ENCODE data around the gene RHOT1.
"Not testable (repeated sequence)": the region's sequence is repeated elsewhere in the genome, so short reads cannot be mapped to it uniquely, and the experiment has no call there.

RHOT1 gene

DNA sequence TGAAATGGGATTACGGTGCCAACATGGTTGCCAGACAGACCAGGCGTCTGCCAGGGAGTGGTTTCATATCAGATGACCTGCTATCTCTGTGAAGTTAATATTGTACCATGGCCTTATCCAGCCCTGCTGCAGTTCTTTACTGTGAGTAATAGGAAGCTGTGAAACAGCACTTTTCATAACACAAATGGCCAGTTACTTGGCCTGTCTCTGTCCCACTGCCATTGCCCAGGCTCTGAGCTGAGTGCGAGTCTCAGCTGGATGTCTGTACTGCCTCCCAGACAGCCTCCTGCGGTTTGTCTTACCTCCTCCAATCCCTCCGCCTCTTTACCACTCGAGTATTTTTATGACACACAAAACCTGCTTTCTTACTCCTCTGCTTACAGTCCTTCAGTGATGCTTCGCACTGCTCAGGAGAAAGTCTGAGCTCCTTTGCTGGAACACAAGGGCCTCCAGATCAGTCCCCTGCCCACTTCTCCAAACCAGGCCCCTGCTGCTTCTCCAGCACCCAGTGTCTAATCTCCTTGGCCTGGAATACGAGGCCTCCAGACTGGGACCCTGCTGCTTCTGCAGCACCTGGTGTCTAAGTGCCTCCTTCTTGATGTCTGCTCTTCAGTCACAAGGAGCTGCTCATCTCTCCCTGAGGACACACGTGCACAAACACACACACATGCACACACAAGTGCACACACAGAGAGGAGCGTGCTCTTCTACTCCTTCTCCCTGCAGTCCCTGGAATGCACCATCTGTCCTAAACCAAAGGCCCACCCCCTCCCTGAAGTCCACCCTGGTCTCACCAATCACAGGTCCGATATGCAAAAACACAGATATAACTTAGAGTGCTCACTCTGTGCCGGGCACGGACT is 17.1 kb upstream of the RHOT1 start:
- DNase-seq = no peak

DNA sequence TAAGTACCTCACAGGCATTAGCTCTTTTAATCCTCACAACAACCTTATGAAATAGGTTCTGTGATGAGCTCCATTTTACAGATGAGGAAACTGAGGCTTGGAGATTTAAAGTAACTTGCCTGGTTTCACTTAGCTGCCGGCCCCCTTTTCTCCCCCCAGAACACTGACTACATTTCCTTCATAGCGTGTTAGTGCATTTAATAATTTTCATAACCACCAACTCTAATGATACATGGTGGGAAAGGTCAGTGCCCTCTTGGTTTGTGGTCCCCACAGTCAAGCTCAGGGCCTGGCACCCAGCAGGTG is 16.5 kb upstream of the RHOT1 start:
- DNase-seq = no peak

DNA sequence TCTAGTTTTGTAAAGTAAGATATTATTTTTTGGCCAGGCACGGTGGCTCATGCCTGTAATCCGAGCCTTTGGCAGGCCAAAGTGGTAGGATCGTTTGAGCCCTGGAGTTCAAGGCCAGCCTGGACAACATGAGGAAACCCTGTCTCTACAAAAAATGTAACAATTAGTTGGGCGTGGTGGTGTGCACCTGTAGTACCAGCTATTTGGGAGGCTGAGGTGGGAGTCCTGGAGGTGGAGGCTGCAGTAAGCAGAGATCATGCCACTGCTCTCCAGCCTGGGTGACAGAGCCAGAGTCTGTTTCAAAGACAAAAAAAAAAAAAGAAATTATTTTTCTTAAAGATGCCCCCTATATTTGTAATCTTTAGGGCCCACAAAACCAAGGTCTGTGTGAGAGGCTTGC is 16.0 kb upstream of the RHOT1 start:
- DNase-seq = no peak

DNA sequence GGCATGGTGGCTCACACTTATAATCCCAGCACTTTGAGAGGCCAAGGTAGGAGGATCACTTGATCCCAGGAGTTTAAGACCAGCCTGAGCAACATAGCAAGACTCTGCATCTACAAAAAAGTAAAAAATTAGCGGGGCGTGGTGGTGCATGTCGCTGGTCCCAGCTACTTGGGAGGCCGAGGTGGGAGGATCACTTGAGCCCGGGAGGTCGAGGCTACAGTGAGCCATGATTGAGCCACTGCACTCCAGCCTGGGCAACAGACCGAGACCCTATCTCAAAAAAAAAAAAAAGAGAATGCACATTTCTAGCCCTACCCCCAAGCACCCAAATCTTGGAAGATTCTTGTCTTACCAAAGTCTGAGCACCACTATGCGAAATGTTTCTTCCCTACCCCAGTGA is 15.6 kb upstream of the RHOT1 start:
- no peak for DNase-seq

DNA sequence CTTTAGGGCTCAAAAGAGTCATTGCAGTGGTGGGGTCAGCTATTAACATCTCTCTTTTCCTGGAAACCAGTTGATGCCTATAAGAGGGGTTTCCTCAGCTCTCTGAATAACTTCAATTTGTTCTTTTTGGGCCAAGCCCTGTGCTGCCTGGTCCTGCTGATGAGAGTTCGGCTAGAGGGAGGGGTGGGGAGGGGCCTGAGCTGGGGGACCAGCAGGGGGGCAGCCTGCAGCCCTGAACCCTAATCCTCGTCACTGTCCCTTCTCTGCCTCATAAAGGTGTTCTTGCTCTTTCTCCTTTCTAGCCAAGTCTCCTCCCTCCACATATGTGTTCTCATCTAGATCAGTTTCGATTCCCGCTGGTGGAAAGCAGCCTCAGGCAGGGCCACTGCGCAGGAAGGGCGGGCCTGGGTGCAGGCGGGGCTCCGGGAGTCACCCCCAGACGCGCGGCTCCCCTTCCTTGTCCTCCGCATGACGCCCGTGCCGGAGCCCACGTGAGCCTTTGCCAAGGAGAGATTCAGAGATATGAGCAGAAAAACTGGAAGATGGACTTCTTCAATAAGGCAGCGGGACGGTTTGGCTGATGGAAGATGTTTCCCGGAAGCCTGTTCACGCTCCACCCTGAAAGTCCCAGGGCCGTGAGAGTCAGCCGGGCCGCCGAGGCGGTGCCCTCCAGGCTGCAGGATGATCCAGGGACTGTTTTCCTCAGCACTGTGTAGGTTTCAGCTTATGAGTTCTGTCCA is 15.0 kb upstream of the RHOT1 start:
- DNase-seq = peak; percentile 23

DNA sequence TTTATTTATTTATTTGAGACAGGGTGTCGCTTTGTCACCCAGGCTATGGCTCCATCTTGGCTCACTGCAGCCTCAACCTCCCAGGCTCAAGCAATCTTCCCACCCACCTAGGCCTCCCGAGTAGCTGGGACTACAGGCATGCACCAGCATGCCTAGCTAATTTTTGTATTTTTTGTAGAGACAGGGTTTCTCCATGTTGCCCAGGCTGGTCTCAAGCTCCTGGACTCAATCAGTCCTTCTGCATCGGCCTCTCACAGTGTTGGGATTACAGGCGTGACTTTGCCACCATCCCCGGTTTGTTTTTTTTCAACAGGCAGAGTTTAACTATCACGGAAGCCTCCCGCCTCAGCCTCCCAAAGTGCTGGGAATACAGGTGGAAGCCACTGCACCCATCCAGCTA is 13.8 kb upstream of the RHOT1 start:
- not testable (repeated sequence) for DNase-seq

DNA sequence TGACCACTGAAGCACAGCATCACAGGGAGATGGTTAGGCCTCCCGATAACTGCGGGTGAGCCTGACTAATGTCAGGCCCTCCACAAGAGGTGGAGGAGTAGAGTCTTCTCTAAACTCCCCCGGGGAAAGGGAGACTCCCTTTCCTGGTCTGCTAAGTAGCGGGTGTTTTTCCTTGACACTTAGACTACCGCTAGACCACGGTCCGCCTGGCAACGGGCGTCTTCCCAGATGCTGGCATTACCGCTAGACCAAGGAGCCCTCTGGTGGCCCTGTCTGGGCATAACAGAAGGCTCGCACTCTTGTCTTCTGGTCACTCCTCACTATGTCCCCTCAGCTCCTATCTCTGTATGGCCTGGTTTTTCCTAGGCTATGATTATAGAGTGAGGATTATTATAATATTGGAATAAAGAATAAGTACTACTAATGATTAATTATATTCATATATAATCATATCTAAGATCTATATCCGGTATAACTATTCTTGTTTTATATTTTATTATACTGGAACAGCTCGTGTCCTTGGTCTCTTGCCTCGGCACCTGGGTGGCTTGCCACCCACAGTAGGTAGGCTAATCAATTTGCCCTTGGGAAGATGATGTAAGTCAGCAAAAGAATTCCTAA is 6.7 kb upstream of the RHOT1 start:
- DNase-seq = not testable (repeated sequence)

DNA sequence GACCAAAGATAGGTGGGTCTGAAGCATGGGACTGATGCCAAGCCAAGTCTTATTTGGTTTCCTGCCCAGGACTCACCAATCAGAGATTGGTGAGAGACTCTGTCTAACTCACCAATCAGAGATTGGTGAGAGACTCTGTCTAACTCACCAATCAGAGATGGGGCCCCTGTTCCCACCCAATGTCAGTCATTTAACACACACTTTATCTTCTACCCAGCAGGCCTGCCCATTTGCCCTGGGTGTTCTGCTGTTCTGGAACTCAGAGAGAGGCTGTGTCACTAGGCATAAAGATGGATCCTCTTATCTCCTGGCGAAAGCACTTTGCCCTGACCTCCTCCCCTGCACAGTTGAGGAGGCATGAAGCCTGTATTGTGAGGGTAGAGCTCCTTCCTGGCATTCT is 5.4 kb upstream of the RHOT1 start:
- DNase-seq = no peak

DNA sequence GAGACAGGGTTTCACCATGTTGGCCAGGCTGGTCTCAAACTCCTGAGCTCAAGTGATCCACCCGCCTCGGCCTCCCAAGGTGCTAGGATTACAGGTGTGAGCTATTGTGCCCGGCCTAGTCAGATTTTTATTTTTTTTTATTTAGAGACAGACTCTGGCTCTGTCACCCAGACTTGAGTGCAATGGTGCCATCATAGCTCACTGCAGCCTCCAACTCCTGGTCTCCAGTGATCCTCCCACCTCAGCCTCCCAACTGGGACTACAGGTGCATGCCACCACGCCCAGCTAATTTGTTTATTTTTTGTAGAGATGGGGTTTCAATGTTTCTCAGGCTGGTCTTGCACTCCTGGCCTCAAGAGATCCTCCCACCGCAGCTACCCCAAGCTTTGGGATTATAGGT is 2.8 kb upstream of the RHOT1 start:
- DNase-seq = not testable (repeated sequence)

DNA sequence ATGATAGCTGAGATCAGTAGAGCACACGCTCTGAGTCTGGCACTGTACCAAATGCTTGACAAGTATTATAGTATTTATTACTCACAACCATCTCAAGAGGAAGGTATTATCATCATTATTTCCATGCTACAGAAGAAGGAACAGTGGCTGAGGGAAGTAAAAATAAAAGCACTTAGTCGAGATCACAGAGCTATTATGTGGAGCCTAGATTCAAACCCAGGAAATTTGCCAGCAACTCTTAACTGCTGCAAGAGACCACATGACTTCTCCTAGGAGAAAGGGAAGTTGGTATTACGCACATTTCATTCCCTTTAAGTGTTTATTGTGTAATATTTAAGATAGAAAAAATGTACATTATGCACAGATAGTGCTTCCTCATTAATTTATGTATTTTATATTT is 1.0 kb upstream of the RHOT1 start:
- peak; percentile 85 for DNase-seq

DNA sequence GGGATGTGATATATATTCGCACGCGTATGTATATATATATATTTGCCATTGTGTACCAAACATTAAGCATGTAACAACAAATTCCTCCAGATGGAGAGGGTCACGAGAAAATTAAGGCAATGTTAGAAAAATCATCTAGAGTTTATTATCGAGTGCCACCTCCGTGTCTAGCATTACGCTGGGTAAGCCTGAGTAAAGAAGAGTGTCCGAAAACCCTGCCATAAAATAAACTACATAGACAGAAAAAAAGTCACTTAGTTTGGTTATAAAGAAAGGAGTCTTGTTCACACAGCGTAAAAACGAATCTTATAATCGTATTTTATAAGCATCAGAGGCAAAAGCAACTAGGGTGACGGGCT is 644 bp upstream of the RHOT1 start:
- DNase-seq = no peak

DNA sequence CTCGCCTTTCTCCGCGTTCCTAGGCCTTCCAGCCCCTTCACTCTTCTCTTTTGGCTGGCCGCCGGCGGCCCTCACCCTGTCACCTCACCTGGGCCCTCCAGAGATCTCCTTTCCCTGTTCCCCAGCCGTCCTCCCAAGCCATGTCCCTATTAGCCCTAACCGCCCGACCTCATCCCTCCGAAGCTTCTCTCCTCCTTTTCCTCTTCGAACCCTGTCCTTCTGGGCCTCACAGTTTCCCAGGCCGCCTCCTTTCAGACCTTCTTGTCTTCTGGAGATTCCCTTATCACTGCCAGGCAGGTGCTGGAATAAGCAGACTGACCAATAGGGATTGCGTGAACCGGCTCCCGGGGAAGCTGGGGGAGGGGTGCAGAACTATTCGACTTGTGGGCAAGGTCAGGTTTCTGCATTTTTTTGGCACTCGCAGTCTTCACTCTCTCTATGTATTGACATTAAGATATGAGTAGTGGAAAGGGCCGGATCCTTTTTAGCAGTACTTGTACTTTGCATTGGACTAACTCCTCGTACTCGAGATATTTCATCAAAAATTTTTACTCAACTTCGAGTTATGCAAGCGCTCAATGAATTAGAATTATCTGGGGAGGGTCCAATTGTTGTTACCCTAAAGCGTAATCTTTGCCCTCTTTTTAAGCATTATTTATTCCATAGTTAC is 690 bp downstream of the RHOT1 start:
- DNase-seq = peak; percentile 12

DNA sequence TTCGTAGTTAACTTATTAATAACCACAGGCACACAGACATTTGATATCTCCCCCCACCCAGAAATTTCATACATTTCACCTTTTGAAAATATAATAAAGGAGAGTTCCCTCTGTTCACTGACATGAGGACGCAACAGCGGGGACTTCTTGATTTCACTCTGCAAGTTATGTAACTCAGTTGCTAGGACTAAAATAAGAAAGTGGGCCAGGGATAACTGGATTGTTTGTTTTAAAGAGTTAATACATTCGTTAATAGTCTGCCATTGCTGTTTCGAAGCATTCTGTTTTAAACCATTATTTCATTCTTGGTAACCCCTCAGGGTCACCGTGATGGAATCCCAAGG is 1.2 kb downstream of the RHOT1 start:
- DNase-seq = no peak

DNA sequence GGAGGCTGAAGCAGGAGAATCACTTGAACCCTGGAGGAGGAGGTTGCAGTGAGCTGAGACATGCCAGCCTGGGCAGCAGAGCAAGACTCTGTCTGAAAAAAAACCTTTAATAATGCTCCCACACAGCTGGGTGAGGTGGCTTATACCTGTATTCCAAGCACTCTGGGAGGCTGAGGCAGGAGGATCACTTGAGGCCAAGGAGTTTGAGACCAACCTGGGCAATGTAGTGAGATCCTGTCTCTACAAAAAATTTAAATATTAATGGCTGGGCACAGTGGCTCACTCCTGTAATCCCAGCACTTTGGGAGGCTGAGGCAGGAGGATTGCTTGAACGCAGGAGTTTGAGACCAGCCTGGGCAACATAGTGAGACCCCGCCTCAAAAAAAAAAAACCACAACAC is 2.1 kb downstream of the RHOT1 start:
- not testable (repeated sequence) for DNase-seq

DNA sequence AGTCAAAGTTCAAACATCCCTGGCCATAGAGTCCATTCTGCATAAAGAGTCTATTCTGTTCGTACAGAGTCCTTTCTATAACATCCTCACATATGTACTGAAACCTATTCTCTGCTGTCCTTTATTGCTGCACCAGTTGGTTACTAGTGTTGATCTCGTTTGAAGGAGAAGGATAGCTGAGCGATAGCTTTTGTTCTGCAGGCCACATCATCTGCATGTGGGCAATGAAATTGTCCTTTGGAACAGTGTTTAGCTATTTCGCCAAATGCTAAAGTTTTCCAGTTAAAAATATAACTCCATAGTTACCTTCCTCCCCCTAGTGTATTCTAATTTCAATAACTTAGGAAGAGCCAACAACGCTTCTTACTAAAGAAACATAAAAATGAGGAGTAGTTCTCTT is 6.0 kb downstream of the RHOT1 start:
- DNase-seq = no peak

DNA sequence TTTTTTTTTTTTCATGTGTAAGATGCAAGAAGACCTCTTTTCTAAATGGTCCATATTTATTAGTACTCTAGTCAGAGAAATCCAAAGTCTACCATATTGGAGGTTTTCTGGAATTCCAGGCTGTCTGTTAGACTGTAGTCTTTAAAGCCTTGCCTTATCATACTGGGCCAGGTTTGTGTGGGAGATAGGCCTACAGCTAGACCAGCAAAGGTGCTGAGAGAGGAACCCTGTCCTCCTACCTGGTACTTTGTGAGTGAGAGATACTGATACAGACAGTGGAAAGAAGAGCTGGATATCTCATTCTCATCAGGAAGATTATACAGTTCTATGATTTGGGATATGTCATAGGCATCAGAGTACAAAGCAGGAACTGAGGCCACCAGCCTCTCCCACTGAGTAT is 8.1 kb downstream of the RHOT1 start:
- DNase-seq = no peak

DNA sequence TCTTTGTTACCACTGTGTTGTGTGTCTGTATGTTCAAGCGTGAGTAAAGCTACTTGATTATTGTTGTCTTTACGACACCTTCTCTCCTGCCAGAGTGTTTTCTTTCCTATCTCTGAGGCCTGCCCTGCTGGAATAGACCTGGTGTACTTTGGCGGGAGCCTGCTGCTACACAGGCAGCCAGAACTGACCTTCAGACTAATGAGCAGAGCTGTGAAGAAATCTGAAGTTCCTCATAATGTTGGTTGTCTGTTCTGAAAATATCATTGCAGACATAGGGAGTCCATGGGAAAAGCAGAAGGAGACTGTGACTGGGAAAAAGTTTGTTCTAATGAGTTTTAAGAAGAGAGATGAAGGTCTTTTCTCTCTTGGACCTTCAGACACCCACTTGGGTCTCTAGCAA is 9.8 kb downstream of the RHOT1 start:
- no peak for DNase-seq

DNA sequence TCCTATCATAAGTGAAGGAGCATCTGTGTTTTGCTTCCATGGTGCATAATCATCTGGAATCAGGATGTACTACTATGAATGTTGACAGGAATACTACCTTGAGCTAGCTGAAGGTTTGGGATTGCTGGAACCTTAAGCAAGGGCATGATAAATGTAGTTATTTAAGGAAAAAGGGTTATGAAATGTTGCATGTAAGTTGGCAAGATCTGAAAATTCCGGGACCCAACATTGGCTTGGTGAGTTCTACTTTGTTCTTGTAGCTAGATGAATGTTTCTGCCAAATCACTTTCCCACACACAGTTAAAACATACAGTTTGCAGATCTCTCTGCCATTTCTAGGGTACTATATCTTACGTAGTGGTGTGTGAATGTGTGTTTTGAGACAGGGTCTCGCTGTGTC is 13.6 kb downstream of the RHOT1 start:
- no peak for DNase-seq

DNA sequence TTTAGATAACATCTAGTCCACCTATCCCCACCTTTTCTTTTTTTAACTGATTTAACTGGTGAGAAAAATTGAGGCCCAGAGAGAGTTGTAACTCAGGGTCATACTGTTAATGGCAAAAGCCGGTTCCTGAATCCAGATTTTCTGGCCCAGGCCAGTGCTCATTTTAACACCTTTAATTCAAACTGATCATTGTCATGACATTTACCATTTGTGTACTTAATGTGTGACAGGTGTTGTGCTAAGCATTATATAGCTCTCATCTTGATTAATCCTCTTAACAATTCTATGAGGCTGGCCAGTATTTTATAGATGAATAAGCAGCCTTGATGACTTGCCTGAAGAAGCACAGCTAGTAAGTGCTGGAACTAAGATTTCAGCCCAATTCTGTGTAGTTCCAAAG is 14.4 kb downstream of the RHOT1 start:
- DNase-seq = no peak

DNA sequence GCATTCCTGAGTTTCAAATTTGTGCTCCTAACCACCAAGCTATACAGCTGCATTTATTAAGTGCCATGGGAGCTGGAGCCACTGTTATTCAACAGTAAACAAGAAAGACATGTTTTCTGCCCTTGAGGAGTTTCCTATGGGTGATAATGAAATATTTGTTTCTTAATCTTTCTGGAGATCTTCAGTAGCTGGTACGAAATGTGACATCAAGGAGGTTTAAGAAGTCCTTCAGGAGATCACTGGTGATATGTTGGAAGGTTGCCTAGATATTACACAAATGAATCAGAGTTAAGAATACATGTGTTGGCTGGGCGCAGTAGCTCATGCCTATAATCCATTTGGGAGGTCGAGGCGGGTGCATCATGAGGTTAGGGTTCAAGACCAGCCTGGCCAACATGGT is 14.9 kb downstream of the RHOT1 start:
- DNase-seq = no peak

DNA sequence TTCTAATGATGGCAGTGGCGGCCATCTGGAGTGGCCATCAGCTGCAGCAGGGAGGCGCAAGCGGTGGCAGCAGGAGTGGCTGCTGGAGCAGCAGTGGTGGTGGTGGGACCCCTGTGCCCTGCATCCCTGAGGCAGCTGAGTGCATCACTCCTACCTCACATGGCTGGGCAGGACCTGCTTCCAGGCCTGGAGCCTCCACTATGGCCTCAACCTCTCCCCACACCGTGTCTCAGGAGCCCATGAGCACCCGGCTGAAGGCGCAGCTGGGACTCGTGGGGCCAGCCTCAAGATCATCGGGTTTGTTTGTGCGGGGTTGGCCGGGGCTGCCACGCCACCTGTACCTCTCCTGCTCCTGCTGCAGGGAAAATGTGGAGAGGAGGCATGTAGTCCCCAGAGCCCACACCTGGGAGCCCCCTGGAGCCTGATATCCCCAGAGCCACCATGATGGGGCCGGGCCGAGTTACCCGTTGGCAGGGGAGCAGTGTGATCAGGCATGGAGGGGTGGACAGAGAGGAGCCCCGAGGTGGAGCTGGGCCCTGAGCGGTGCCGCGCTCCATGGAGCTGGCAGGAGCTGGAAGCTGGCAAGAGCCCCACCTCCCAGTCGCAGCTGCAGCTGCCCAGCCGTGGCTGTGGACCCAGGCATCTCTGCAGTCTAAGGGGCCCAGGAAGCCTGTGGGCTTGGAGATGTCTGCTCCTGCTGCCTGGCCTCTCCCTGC is 16.7 kb downstream of the RHOT1 start:
- DNase-seq = no peak

DNA sequence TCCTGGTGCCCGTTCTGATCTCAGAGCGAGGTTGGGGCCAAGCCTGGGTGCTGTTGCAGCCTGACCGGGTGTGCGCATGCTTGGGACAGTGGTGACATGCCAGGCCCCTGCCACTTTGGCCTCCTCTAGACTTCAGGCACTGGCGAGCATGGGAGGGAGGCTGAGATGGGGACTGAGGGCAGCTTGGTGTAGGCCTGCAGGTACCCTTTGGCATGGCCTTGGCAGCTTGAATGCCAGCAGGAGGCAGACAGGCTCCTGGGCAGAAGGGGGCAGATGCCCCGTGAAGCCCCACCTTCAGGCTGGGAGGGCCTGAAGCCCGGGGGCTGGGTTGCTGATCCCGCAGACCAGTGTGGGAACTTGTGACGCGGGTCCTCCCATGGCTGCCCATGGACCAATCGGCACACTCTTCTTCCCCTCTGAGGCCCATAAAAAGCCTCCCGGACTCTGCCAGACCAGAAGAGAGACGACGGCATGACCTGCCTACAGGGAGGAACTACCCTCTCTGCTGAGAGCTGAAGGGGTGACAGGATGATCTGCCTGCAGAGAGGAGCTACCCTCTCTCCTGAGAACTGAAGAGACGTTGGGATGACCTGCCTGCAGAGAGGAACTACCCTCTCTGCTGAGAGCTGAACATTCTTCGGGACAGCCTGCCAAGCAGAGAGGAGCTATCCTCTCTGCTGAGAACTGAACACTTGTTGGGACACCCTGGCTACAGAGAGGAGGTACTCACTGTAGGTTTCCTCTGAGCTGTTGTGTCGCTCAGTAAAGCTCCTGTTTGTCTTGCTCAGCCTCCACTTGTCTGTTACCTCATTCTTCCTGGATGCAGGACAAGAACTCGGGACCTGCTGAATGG is 17.5 kb downstream of the RHOT1 start:
- no peak for DNase-seq
